SK-N-SH treated with all-trans-retinoic acid at 6 μM for 48 hours (cell line): ENCODE data around the gene TFEC.

ENCODE experiments used
- ATAC-seq: fragments of 200-7000 bp; cut with Tn5 transposase; 3 replicates; pipeline ENCODE4 v1.9.1; 2020; ENCODE audit warnings: mild to moderate bottlenecking, moderate library complexity
- ARNTL ChIP-seq: fragments of 450-650 bp; formaldehyde crosslinking; IDR thresholded peaks from 2 replicates; pipeline ENCODE4 v1.5.0; 2020; ENCODE audit warnings: low read depth, mild to moderate bottlenecking, moderate library complexity, borderline replicate concordance
- BACH2 ChIP-seq: fragments of 250-450 bp; sonication (Bioruptor Pico); IDR thresholded peaks from 2 replicates; pipeline ENCODE4 v1.9.0; 2021; ENCODE audit warnings: mild to moderate bottlenecking, borderline replicate concordance
- CSDC2 ChIP-seq: fragments of 250-450 bp; sonication (Bioruptor Pico); IDR thresholded peaks from 2 replicates; pipeline ENCODE4 v1.5.0; 2020; ENCODE audit warnings: mild to moderate bottlenecking, moderate library complexity
- ESRRG ChIP-seq: fragments of 250-450 bp; sonication (Bioruptor Pico); IDR thresholded peaks from 2 replicates; pipeline ENCODE4 v1.6.1; 2021; ENCODE audit warnings: mild to moderate bottlenecking
- GLIS3 ChIP-seq: fragments of 250-450 bp; sonication (Bioruptor Pico); IDR thresholded peaks from 2 replicates; pipeline ENCODE4 v1.5.0; 2020; ENCODE audit warnings: mild to moderate bottlenecking, moderate library complexity
- POU6F1 ChIP-seq: fragments of 250-450 bp; sonication (Bioruptor Pico); IDR thresholded peaks from 2 replicates; pipeline ENCODE4 v1.8.0; 2021; ENCODE audit warnings: low read depth, mild to moderate bottlenecking, moderate library complexity, borderline replicate concordance
- PPARA ChIP-seq: fragments of 250-450 bp; sonication (Bioruptor Pico); IDR thresholded peaks from 2 replicates; pipeline ENCODE4 v1.5.0; 2020; ENCODE audit warnings: mild to moderate bottlenecking, borderline replicate concordance
- RARB ChIP-seq: fragments of 250-450 bp; sonication (Bioruptor Pico); IDR thresholded peaks from 2 replicates; pipeline ENCODE4 v1.8.0; 2021; ENCODE audit warnings: mild to moderate bottlenecking, moderate library complexity
- SNAI2 ChIP-seq: fragments of 250-450 bp; sonication (Bioruptor Pico); IDR thresholded peaks from 2 replicates; pipeline ENCODE4 v1.5.0; 2020; ENCODE audit warnings: mild to moderate bottlenecking, moderate library complexity
- TCF4 ChIP-seq: fragments of 250-450 bp; sonication (Bioruptor Pico); IDR thresholded peaks from 2 replicates; pipeline ENCODE4 v1.8.0; 2021; ENCODE audit warnings: mild to moderate bottlenecking, moderate library complexity, borderline replicate concordance
- ZFP3 ChIP-seq: fragments of 250-450 bp; sonication (Bioruptor Pico); IDR thresholded peaks from 2 replicates; pipeline ENCODE4 v1.5.0; 2020; ENCODE audit warnings: mild to moderate bottlenecking, moderate library complexity
- ZFP30 ChIP-seq: fragments of 450-650 bp; formaldehyde crosslinking; IDR thresholded peaks from 2 replicates; pipeline ENCODE4 v1.5.0; 2022; ENCODE audit warnings: mild to moderate bottlenecking, moderate library complexity
- ZNF565 ChIP-seq: fragments of 450-650 bp; formaldehyde crosslinking; conservative IDR thresholded peaks from 2 replicates; pipeline ENCODE4 v1.5.0; 2020; ENCODE audit warnings: low read depth, mild to moderate bottlenecking, moderate library complexity
- ZNF70 ChIP-seq: fragments of 450-650 bp; formaldehyde crosslinking; IDR thresholded peaks from 2 replicates; pipeline ENCODE4 v1.5.0; 2020; ENCODE audit warnings: mild to moderate bottlenecking, moderate library complexity
- ZNF8 ChIP-seq: fragments of 450-650 bp; formaldehyde crosslinking; IDR thresholded peaks from 2 replicates; pipeline ENCODE4 v1.5.0; 2020; ENCODE audit warnings: mild to moderate bottlenecking, moderate library complexity
- TF ChIP-seq, protein P1 (sequence below): fragments of 250-450 bp; sonication (Bioruptor Pico); IDR thresholded peaks from 2 replicates; pipeline ENCODE4 v1.5.1; 2020; ENCODE audit warnings: low read depth, mild to moderate bottlenecking, moderate library complexity
- TF ChIP-seq, protein P2 (sequence below): fragments of 250-450 bp; sonication (Bioruptor Pico); IDR thresholded peaks from 2 replicates; pipeline ENCODE4 v1.8.0; 2020; ENCODE audit warnings: mild to moderate bottlenecking, moderate library complexity, borderline replicate concordance
- TF ChIP-seq, protein P3 (sequence below): fragments of 250-450 bp; sonication (Bioruptor Pico); IDR thresholded peaks from 2 replicates; pipeline ENCODE4 v1.5.1; 2021; ENCODE audit warnings: mild to moderate bottlenecking, moderate library complexity
- TF ChIP-seq, protein P4 (sequence below): fragments of 250-450 bp; sonication (Bioruptor Pico); IDR thresholded peaks from 2 replicates; pipeline ENCODE4 v1.5.0; 2020; ENCODE audit warnings: mild to moderate bottlenecking, moderate library complexity

Gene TFEC

GRCh38 chr7:115988401-115988800, 42.2 kb downstream of the TFEC start:
- ATAC-seq: no peak
- no peak for TF ChIP-seq SNAI2
- TF ChIP-seq, protein P1, sequence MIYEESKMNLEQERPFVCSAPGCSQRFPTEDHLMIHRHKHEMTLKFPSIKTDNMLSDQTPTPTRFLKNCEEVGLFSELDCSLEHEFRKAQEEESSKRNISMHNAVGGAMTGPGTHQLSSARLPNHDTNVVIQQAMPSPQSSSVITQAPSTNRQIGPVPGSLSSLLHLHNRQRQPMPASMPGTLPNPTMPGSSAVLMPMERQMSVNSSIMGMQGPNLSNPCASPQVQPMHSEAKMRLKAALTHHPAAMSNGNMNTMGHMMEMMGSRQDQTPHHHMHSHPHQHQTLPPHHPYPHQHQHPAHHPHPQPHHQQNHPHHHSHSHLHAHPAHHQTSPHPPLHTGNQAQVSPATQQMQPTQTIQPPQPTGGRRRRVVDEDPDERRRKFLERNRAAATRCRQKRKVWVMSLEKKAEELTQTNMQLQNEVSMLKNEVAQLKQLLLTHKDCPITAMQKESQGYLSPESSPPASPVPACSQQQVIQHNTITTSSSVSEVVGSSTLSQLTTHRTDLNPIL (CRISPR knock-in tag): no peak
- no peak for TF ChIP-seq GLIS3 (CRISPR knock-in tag)
- TF ChIP-seq ZFP30 (CRISPR knock-in tag): no peak
- no peak for TF ChIP-seq ZNF565 (CRISPR knock-in tag)

- TF ChIP-seq TCF4 (CRISPR knock-in tag) (no peak), RARB (CRISPR knock-in tag) (no peak), ZFP30 (CRISPR knock-in tag) (no peak), ARNTL (CRISPR knock-in tag) (no peak)
- TF ChIP-seq, protein P2, sequence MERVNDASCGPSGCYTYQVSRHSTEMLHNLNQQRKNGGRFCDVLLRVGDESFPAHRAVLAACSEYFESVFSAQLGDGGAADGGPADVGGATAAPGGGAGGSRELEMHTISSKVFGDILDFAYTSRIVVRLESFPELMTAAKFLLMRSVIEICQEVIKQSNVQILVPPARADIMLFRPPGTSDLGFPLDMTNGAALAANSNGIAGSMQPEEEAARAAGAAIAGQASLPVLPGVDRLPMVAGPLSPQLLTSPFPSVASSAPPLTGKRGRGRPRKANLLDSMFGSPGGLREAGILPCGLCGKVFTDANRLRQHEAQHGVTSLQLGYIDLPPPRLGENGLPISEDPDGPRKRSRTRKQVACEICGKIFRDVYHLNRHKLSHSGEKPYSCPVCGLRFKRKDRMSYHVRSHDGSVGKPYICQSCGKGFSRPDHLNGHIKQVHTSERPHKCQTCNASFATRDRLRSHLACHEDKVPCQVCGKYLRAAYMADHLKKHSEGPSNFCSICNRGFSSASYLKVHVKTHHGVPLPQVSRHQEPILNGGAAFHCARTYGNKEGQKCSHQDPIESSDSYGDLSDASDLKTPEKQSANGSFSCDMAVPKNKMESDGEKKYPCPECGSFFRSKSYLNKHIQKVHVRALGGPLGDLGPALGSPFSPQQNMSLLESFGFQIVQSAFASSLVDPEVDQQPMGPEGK (CRISPR knock-in tag): no peak
Observed at GRCh38 chr7:115987486-115987885, 43.1 kb downstream of the TFEC start.

DNA sequence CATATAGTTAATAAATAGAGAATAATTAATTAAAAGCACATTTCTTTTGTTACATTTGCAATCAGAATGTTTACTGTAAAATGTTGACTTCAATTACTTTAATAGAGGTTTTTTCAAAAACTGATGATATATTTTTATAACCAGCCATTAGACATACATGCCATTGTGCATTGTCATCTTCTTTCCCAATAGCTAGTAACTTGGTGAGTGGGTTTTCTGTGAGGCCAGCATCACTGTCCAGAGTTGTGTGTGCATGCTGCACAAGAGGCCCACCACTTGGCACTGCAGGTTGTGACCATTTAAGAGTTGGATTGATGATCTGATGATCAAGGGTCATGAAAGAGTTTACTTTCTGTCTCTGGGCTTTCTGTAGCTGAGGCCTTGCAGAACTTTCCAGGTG, 46.5 kb downstream of the TFEC start:
- no peak for ATAC-seq
- TF ChIP-seq ZFP30 (CRISPR knock-in tag) (no peak), CSDC2 (CRISPR knock-in tag) (no peak), ZNF8 (no peak), BACH2 (CRISPR knock-in tag) (no peak)
- TF ChIP-seq, protein P1 (CRISPR knock-in tag): no peak
- TF ChIP-seq, protein P2 (CRISPR knock-in tag): no peak
- TF ChIP-seq, protein P3, sequence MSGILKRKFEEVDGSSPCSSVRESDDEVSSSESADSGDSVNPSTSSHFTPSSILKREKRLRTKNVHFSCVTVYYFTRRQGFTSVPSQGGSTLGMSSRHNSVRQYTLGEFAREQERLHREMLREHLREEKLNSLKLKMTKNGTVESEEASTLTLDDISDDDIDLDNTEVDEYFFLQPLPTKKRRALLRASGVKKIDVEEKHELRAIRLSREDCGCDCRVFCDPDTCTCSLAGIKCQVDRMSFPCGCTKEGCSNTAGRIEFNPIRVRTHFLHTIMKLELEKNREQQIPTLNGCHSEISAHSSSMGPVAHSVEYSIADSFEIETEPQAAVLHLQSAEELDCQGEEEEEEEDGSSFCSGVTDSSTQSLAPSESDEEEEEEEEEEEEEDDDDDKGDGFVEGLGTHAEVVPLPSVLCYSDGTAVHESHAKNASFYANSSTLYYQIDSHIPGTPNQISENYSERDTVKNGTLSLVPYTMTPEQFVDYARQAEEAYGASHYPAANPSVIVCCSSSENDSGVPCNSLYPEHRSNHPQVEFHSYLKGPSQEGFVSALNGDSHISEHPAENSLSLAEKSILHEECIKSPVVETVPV (CRISPR knock-in tag): no peak
- TF ChIP-seq, protein P4, sequence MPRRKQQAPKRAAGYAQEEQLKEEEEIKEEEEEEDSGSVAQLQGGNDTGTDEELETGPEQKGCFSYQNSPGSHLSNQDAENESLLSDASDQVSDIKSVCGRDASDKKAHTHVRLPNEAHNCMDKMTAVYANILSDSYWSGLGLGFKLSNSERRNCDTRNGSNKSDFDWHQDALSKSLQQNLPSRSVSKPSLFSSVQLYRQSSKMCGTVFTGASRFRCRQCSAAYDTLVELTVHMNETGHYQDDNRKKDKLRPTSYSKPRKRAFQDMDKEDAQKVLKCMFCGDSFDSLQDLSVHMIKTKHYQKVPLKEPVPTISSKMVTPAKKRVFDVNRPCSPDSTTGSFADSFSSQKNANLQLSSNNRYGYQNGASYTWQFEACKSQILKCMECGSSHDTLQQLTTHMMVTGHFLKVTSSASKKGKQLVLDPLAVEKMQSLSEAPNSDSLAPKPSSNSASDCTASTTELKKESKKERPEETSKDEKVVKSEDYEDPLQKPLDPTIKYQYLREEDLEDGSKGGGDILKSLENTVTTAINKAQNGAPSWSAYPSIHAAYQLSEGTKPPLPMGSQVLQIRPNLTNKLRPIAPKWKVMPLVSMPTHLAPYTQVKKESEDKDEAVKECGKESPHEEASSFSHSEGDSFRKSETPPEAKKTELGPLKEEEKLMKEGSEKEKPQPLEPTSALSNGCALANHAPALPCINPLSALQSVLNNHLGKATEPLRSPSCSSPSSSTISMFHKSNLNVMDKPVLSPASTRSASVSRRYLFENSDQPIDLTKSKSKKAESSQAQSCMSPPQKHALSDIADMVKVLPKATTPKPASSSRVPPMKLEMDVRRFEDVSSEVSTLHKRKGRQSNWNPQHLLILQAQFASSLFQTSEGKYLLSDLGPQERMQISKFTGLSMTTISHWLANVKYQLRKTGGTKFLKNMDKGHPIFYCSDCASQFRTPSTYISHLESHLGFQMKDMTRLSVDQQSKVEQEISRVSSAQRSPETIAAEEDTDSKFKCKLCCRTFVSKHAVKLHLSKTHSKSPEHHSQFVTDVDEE (CRISPR knock-in tag): no peak
- TF ChIP-seq, all 23 proteins: peak for 0

More at GRCh38 chr7:115987486-115987885, 43.1 kb downstream of the TFEC start:
- ATAC-seq: no peak

DNA sequence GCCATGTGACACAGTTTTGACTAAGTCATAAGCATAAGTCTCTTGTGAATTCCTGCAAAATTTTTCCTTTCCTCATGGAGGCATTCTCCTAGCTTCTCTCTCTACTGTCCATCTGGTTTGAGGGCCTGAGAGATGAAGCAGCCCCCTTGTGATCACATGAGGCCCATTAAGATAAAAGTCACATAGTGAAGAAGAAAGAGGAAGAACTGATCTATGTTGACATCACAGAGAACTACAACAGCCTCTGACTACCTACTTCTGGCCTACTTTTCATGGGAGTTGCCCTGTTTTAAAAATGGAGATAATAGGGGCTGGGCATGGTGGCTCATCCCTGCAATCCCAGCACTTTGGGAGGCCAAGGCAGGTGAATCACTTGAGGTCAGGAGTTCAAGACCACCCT, 50.4 kb downstream of the TFEC start:
- no peak for ATAC-seq
- TF ChIP-seq ZNF70 (CRISPR knock-in tag) (no peak), RARB (CRISPR knock-in tag) (no peak), PPARA (CRISPR knock-in tag) (no peak), SNAI2 (no peak), ESRRG (CRISPR knock-in tag) (no peak), ZFP3 (CRISPR knock-in tag) (no peak), POU6F1 (no peak)
- TF ChIP-seq, protein P1 (CRISPR knock-in tag): no peak
